ENCODE results near the gene ZNF556.

DNA sequence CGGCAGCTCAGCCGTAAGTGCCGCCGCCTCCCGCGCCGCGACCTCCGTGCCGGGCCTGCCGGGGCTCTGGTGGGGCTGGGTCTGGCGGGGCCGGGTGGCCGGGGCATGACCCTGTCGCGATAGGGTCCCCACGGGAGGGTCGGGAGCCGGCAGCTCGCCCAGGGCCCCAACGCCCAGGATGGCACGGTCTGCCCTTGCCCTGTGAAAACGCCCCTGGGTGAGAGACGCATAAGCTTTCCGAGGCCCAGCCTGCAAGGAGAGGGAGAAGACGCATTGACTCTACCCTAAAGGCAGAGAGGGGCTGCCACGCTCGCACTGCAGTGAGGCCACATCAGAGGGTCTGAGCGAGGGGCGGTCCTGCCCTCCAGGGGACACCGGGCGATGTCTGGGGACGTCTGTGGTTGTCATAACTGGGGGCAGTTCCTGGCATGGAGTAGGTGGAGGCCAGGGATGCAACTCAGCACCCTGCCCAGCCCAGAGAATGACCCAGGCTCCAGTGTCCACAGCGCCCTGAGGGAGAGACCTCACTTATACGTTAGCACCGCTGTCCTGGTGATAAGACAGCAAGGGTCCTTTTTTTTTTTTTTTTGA, 46.9 kb upstream of the ZNF556 start:
- TF ChIP-seq POLR2A (IDR thresholded peaks at IDR 0.05) (no peak), CTCF (IDR thresholded peaks at IDR 0.05) (no peak)

Data from stomach (tissue), 4 donors.